GM06990 (cell line): ENCODE measurements around the gene ATP4B.

Source experiments
- DNase-seq: peaks from one replicate; pipeline ENCODE4 v3.0.0-alpha.2; 2011; ENCODE audit not compliant: insufficient read length; ENCODE audit errors: extremely low read depth
- H3K27me3 ChIP-seq: replicated peaks from 2 replicates; pipeline ENCODE4 v1.6.0; 2011; ENCODE audit warnings: low read length; ENCODE audit not compliant: control insufficient read depth, insufficient read depth
- H3K36me3 ChIP-seq: 2 replicates; pipeline ENCODE4 v1.5.1; 2011; ENCODE audit warnings: low read length; ENCODE audit not compliant: control insufficient read depth, insufficient read depth
- H3K4me3 ChIP-seq: replicated peaks from 2 replicates; pipeline ENCODE4 v1.5.1; 2011; ENCODE audit warnings: low read depth, mild to moderate bottlenecking, control low read depth, low read length
- TF ChIP-seq, protein P1 (sequence below): IDR thresholded peaks from 2 replicates; pipeline ENCODE4 v1.5.1; 2011; ENCODE audit warnings: low read length, control low read depth, mild to moderate bottlenecking, inconsistent platforms; ENCODE audit not compliant: insufficient read depth, poor library complexity, severe bottlenecking

Gene ATP4B

DNA sequence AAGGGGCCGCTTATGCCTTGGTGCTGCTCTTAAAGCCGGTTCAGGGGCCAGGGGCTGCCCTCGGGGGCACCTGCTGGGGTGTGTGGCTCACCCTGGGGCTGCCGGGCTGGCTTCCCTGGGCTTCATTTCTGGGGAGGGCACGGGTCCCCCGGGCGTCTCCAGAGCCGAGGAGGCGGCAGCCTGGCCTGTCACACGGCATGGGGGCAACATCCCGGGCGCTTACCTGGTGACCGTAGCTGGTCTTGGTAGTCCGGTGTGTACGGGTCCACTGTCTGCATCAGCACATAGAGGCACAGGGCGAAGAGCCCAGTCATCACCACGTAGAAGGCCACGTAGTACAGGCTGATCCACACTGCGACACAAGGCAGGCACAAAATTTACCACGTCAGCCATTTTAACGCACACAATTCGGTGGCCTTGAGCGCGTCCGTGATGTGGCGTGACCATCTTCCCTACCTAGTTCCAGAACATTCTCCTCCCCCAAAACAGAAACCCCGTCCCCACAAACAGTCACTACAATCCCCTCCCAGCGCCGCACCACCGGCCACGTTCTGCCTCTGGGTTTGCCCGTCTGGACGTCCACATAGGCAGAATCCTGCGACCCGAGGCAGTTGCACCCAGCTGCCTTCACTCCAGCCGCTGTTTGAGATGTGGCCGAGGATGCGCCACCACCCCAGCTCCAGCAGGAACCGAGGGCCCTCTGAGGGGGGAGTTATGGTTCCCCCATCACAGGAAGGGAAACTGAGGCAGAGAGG, 3.2 kb downstream of the ATP4B start:
- Histone ChIP-seq H3K4me3 (no peak overlapping the region), H3K27me3 (no peaks in the 10 kb centered on the region), H3K36me3 (no peaks in the 10 kb centered on the region)
- TF ChIP-seq, protein P1, sequence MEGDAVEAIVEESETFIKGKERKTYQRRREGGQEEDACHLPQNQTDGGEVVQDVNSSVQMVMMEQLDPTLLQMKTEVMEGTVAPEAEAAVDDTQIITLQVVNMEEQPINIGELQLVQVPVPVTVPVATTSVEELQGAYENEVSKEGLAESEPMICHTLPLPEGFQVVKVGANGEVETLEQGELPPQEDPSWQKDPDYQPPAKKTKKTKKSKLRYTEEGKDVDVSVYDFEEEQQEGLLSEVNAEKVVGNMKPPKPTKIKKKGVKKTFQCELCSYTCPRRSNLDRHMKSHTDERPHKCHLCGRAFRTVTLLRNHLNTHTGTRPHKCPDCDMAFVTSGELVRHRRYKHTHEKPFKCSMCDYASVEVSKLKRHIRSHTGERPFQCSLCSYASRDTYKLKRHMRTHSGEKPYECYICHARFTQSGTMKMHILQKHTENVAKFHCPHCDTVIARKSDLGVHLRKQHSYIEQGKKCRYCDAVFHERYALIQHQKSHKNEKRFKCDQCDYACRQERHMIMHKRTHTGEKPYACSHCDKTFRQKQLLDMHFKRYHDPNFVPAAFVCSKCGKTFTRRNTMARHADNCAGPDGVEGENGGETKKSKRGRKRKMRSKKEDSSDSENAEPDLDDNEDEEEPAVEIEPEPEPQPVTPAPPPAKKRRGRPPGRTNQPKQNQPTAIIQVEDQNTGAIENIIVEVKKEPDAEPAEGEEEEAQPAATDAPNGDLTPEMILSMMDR, result no peak
- DNase-seq, result no peak

DNA sequence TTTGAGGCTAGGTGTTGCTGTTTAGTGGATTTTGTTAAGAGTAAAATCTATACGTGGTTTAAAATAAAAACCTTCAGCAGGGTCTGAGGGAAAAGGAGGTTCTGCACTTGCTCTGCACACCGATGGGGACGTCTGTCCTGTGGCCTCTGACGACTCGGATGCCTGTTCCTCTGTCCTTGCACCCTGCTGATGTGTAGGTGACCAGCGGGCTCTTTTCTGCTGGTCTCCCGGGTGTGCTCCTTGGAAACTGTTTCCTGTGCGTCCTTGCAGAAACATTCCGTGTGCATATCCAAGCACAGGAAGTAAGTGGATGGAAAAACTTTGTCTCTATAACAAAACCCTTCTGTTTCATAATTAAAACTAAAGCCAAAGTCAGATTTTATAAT, 3.8 kb downstream of the ATP4B start:
- H3K27me3 ChIP-seq, result no peaks in the 10 kb centered on the region
- DNase-seq, result no peak
- no peak overlapping the region for H3K4me3 ChIP-seq
- no peaks in the 10 kb centered on the region for H3K36me3 ChIP-seq
- TF ChIP-seq, protein P1, result no peak

DNA sequence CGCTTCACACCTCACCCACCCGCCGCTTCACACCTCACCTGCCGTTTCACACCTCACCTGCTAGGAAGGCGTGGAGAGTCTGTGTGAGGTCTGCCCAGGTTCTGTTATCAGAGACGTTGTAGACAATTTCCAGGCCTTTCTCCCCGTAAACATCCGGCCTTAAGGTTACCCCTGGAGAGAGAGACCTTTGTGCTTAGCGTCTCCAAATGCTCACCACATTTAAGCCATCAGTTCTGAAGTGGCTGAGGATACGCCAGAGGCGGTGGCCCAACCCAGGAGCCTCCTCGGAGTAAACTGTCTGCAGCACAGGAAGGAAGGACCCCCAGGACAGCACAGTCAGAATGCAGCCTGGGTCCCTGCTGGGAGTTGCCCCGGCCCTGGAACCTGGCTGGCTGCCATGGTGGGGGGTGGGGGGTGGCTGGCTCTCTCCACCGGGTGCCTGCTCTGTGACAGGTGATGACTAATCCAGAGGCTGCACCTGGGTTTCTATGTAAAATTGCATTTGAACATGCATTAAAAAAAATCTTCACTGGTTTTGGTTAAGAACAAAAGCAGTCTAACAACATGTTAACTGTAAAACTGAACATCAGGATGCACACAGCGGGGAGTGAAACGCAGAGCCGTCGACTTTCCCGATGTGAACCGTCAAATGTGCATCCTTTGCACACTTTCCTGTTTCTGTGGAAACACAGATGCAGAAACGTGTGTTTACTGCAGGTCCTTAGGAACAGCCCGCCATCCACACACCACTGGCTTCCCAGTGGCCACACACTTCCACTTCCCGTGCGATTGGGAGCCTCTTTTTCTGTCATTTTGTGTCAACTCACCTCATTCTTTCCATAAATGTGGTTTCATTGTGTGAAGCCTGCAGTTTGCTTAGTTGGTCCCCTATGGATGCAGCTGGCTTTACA, 4.5 kb downstream of the ATP4B start:
- no peak for DNase-seq
- Histone ChIP-seq H3K27me3 (no peaks in the 10 kb centered on the region), H3K36me3 (no peaks in the 10 kb centered on the region), H3K4me3 (no peak overlapping the region)
- TF ChIP-seq, protein P1, result no peak

DNA sequence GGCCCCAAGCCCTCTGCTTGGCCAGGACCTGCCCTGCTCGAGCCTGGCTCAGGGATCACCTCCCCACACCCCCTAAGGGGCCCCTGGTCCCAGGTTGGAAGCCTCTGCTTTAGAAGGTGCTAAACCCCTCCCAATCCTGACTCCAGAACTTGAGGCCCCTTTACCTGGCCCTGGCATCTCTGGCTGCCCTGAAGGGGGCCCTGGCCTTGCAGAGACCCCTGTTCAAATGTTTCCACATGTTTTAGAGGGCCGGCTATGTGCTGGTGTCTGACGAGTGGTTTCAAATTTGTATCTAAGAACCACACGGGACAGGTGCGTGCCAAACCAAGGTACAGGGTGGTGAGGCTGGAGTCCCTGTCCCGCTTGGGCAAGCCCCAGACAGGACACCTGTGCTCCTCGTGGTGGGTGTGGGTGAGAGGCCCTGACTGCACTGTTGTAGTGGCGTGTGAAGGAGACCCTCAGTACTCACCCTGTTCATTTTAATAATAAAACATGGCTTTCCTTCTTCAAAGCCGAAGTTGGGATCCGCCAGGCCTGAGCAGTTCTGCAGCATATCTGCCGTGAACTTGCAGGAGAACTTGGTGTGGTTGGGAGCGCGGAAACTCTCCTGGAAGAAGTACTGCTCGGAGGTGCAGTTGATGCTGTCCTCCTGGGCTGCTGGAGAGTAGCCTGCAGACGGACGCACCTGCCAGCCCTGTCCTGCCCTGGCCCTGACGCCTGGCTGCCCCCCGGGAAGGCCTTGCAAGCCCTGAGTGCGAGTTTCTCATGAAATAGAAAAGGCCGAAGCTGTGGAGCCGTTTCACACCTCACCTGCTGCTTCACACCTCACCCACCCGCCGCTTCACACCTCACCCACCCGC, 5.4 kb downstream of the ATP4B start:
- Histone ChIP-seq H3K27me3 (no peaks in the 10 kb centered on the region), H3K4me3 (no peak overlapping the region), H3K36me3 (no peaks in the 10 kb centered on the region)
- no peak for DNase-seq
- TF ChIP-seq, protein P1, result no peak

DNA sequence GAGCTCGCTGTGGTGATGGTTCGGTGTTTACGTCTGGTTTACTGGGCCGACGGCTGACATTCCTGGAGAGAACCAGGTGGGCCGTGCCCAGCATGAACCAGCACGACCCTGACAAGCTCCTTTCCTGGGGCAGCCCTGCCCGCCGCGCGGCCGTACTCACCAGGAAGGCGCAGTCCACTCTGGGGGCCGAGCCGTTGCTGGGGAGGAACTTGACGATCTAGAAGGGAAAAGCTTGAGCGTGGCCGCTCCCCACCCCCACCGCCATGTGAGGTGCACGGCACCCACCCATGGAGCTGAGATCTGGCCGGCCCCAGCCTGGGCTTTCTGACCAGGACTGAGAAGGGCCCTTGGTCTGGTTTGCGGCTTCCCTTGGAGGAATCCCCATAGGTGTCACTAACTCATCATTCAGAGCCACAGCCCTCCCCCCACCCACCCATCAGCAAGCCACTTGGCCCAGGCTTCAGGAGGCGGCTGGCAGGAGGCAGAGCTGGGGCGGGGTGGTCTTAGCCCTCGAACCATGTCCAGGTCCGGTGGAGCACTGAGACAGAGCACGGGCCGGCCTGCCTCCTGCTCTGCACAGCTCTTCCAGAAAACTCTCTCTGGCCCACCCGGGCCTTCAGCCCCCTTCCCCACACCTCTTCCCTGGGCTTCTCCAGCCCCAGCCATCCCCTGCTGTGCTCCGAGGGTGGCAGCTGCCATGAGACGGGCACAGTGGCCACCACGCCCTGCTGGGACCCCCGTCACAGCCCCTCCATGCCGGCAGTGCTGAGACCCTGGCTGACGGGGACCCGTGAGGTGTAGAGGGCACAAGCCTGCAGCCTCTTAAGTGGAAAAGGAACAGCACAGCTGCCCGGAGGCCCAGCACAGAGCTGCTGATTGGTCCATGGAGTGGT, 6.2 kb downstream of the ATP4B start:
- no peaks in the 10 kb centered on the region for H3K27me3 ChIP-seq
- H3K4me3 ChIP-seq, result no peak overlapping the region
- DNase-seq, result no peak
- H3K36me3 ChIP-seq, result no peaks in the 10 kb centered on the region
- TF ChIP-seq, protein P1, result no peak
